Ovary (tissue), 9 donors: ENCODE results near the gene ASAP2. TPM values are rescaled to one million over a fixed set of nuclear protein-coding genes. Genes with fewer than 3 reads are reported as not detected.

Experiments used
- DNase-seq, 5 donors: peaks; one replicate each; pipeline ENCODE4 v3.0.0-alpha.2; 2019 to 2020
- H3K27ac ChIP-seq, 2 donors: fragments of 200-600 bp; one replicate each; pipeline versions ENCODE4 v1.5.1 to v1.8.0; 2019 to 2022
- H3K27me3 ChIP-seq: fragments of 200-600 bp; one replicate; pipeline ENCODE4 v1.8.0; 2022
- H3K36me3 ChIP-seq: fragments of 200-600 bp; sonication (generic); one replicate; pipeline ENCODE4 v1.5.1; 2019
- H3K4me1 ChIP-seq: one replicate; pipeline ENCODE4 v1.8.1; 2013; ENCODE audit warnings: mild to moderate bottlenecking, moderate library complexity; ENCODE audit not compliant: insufficient read depth
- H3K4me3 ChIP-seq: fragments of 200-600 bp; sonication (generic); one replicate; pipeline ENCODE4 v1.5.1; 2017
- H3K9me3 ChIP-seq, 2 donors: fragments of 200-600 bp in 1 of 2; sonication (generic) in 1 of 2; one replicate each; pipeline versions ENCODE4 v1.5.1 to v1.8.1; 2013 to 2019; ENCODE audit warnings: mild to moderate bottlenecking in 1 of 2, moderate library complexity in 1 of 2
- CTCF ChIP-seq, 3 donors: fragments of 450-650 bp in 2 of 3; fragments of 200-600 bp in 1 of 3; IDR thresholded peaks; one replicate each; pipeline versions ENCODE4 v1.5.1 to v1.8.0; 2016 to 2022; ENCODE audit warnings: antibody characterized with exemption in 3 of 3, mild to moderate bottlenecking in 1 of 3
- EP300 ChIP-seq: sonication (generic); formaldehyde crosslinking; IDR thresholded peaks from one replicate; pipeline ENCODE4 v1.6.1; 2017; ENCODE audit warnings: antibody characterized with exemption
- POLR2A ChIP-seq: fragments of 450-650 bp; IDR thresholded peaks from one replicate; pipeline ENCODE4 v1.6.1; 2017; ENCODE audit warnings: antibody characterized with exemption, mild to moderate bottlenecking, moderate library complexity
- WGBS, 3 donors: extraction: QIAGEN DNeasy Blood & Tissue Kit in 1 of 3; methylation state at CpG; one replicate each; pipeline versions ENCODE4 v1.1.5 to v1.1.7; 2013 to 2017; 5-methylcytosine and 5-hydroxymethylcytosine counted together
- intact Hi-C, 4 donors: fragments of 100-400 bp; cut with DNase I; formaldehyde crosslinking; loops; one replicate each; pipeline versions ENCODE4 v1.11.0 to v1.15.1; 2022 to 2023
- polyA plus RNA-seq, 2 donors: library from polyadenylated mRNA; stranded (reverse); fragments of 200-250 nt in 1 of 2; fragments of 350-450 nt in 1 of 2; fragmentation: Illumina TruSeq in 1 of 2; extraction: RNeasy Lipid Tissue Mini Kit (QIAGEN cat#74804) in 1 of 2; gene quantifications; one replicate each; pipeline ENCODE4 v1.2.3, GENCODE V29; 2013 to 2014
- total RNA-seq, 7 donors: library from RNA; depleted of rRNA in 2 of 7; stranded (reverse); fragments of >200 nt in 2 of 7; fragmentation: NEBNext Ultra II Directional in 3 of 7; extraction: Animal tissue kit (Norgen Biotek cat#: 25700) in 3 of 7; gene quantifications; one replicate each; pipeline versions ENCODE4 v1.1.0 to v1.2.4, GENCODE V29; 2016 to 2023
- donor health status: DM: no; HTN: no; CAD: no; lungs with moderate emphysema.
- donor health status: DM: no; HTN: no; CAD: no.
- donor health status: Bipolar disorder and iron deficiency.
- donor health status: DM: yes; HTN: yes; CAD: no.
- donor health status: DM: no; HTN: no; CAD: no.
- donor health status: DM: yes; HTN: yes; CAD: no.

ASAP2 gene
- total and polyA plus RNA-seq, 9 donors, result 10.3 to 22.7 (median 15.5) TPM

- Histone ChIP-seq H3K4me1 (no peaks in the 10 kb centered on the region), H3K4me3 (no peak overlapping the region), H3K36me3 (no peaks in the 10 kb centered on the region), H3K27ac (no peak overlapping the region), H3K9me3 (no peaks in the 10 kb centered on the region), H3K27me3 (no peaks in the 10 kb centered on the region)
- 73 to 74% (median 73%) methylated on average over 4 of the region's 4 CpGs for WGBS, 3 donors
- no peak for DNase-seq
- intact Hi-C loops, result no loop called here
- TF ChIP-seq EP300 (no peak), POLR2A (no peak), CTCF (IDR thresholded peaks at IDR 0.05) (no peak)
These were observed 157.8 kb downstream of the ASAP2 start for GRCh38 chr2:9364373-9364772.

GRCh38 chr2:9364791-9365497, 158.3 kb downstream of the ASAP2 start:
- TF ChIP-seq EP300 (no peak), CTCF (IDR thresholded peaks at IDR 0.05) (no peak), POLR2A (no peak)
- 49 to 51% (median 51%) methylated on average over 4 of the region's 4 CpGs for WGBS, 3 donors

GRCh38 chr2:9365498-9366019, 158.9 kb downstream of the ASAP2 start:
- Histone ChIP-seq H3K4me1 (no peaks in the 10 kb centered on the region), H3K27me3 (no peaks in the 10 kb centered on the region), H3K4me3 (no peak overlapping the region), H3K9me3 (no peaks in the 10 kb centered on the region), H3K36me3 (no peaks in the 10 kb centered on the region), H3K27ac (no peak overlapping the region)
- DNase-seq, result no peak
- intact Hi-C loops, result no loop called here
- TF ChIP-seq EP300, result no peak
- WGBS, 3 donors, result 84 to 90% (median 85%) methylated on average over 8 of the region's 8 CpGs

More at GRCh38 chr2:9364791-9365497, 158.3 kb downstream of the ASAP2 start:
- H3K27me3 ChIP-seq, result no peaks in the 10 kb centered on the region
- no peaks in the 10 kb centered on the region for H3K4me1 ChIP-seq
- H3K27ac ChIP-seq, result no peak overlapping the region
- no peak overlapping the region for H3K4me3 ChIP-seq
- no peaks in the 10 kb centered on the region for H3K36me3 ChIP-seq
- intact Hi-C loops, result no loop called here
- no peak for DNase-seq
- no peaks in the 10 kb centered on the region for H3K9me3 ChIP-seq

GRCh38 chr2:9366026-9366425, 159.4 kb downstream of the ASAP2 start:
- no peak overlapping the region for H3K27ac ChIP-seq
- 84 to 88% (median 87%) methylated on average over 6 of the region's 6 CpGs for WGBS, 3 donors
- no peaks in the 10 kb centered on the region for H3K27me3 ChIP-seq
- intact Hi-C loops, result no loop called here
- H3K4me1 ChIP-seq, result no peaks in the 10 kb centered on the region
- no peak overlapping the region for H3K4me3 ChIP-seq
- H3K36me3 ChIP-seq, result no peaks in the 10 kb centered on the region
- H3K9me3 ChIP-seq, result no peaks in the 10 kb centered on the region
- TF ChIP-seq EP300, result no peak
- DNase-seq, result no peak

GRCh38 chr2:9370746-9371145, 164.1 kb downstream of the ASAP2 start:
- H3K36me3 ChIP-seq, result no peaks in the 10 kb centered on the region
- H3K4me1 ChIP-seq, result no peaks in the 10 kb centered on the region
- DNase-seq, result no peak
- no peak overlapping the region for H3K4me3 ChIP-seq
- no peak for TF ChIP-seq CTCF (IDR thresholded peaks at IDR 0.05)
- TF ChIP-seq POLR2A, result no peak
- TF ChIP-seq EP300, result no peak
- no peak overlapping the region for H3K27ac ChIP-seq
- no peaks in the 10 kb centered on the region for H3K9me3 ChIP-seq
- WGBS, 3 donors, result 88 to 89% (median 88%) methylated on average over 11 of the region's 11 CpGs
- intact Hi-C loops, result loop anchor here in 2 of 4 donors (5.0 to 10.0 kb wide), 2 partner anchors 226 to 228 kb away; no protein-coding TSS in a partner anchor
- no peaks in the 10 kb centered on the region for H3K27me3 ChIP-seq
